T-helper 2 cell treated with Interferon-gamma antibody and Interleukin-4, amounts not matched to agents 100 ng/mL and 5 ng/mL, for 36 hours (primary cell): ENCODE results near the gene SGMS1. TPM values are rescaled to one million over a fixed set of nuclear protein-coding genes. Genes with fewer than 3 reads are reported as not detected.

Experiments
- intact Hi-C: fragments of 100-400 bp; cut with micrococcal nuclease; formaldehyde crosslinking; loops from one replicate; pipeline ENCODE4 v1.15.1; 2023
- total RNA-seq: library from RNA; stranded (reverse); gene quantifications from 2 replicates; pipeline ENCODE4 v1.2.3, GENCODE V29; 2022

SGMS1 gene
- total RNA-seq, 1 donor from 2014 or later = 24.1 TPM

DNA sequence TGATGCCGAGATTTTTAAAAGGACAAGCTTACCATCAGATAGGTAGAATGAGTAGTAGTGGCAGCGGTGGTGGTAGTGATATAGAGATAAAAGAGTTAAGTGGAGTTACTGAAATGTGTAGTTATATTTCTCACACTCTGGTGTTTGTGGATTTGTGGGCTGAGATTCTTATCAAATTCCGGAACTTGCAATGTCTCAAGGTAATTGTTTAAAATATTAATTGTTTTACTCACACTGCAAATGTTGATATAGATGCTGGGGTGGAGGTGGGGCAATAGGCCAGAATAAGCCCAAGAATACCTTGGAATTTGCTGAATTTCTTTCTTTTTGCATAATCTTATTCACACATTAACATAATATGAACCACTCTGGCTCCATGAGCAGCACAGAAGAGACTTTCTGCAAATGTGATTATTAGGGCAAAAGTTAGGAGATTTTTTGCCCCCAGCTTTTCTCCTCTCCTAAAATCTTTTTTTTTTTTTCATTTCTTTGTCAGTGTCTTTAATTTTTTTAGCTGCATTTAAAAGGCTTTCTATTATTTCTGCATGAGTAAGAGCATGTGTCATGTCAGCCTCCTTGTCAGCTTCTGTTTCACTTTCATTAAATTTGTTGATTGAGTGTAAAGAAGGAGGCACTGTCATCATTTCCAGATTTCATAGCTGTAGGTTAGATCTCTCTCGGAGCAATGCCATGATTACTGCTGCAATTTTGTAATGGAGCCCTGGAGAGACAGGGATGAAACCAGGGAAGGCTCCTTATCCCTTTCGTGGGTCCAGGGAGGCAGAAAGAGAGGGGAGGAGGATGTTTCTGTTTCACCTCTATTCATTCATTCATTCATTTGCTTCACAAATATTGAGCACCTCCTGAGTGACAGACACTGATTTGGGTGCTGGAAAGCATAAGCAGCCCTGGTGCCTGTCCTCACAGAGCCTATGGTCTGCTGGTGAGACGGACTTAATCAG lies 13.1 kb upstream of the SGMS1 start:
- intact Hi-C loops = loop anchor here (1.0 to 5.0 kb wide), 6 partner anchors 13 to 375 kb away; no protein-coding TSS in a partner anchor

DNA sequence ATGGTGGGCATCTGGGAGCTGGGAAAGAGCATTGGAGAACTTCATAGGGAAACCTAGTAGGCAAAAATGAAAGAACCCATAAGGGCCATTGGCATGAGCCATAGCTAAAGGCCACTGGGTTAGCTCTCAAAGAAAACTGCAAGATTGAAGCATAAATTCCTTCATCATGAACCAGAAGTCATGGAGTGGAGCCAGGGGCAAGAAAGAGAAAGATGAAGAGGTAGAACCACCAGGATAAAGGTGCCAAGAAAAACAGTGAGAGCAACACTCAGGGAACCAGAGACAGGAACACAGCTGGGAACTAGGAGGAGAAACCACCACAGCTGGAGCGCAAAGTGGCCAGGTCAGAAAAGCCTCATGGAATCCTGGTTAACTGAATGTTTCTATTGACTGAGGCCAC lies 11.5 kb upstream of the SGMS1 start:
- intact Hi-C loops = loop anchor here (5.0 kb wide), 3 partner anchors 203 to 373 kb away; no protein-coding TSS in a partner anchor

DNA sequence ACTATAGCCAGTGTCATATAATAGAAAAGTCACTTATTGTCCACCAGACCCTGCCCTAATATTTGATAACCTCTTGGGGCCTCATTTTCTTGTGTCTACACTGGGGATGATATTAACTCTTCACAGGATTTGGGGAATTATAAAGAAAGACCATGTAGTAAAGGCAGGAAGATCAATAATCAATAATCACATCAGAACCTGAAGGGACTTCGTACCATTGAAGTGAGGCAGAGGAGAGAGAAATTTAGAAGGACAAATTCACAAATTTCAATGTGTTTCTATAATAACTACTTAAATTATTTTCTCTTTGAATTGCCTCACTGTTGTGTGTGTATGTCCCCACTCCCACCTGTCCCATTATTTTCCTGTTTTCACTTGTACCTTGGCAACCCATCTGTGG lies 10.7 kb upstream of the SGMS1 start:
- intact Hi-C loops = no loop called here

- intact Hi-C loops = no loop called here
Measured at GRCh38 chr10:50631052-50631451, 7.3 kb upstream of the SGMS1 start.

GRCh38 chr10:50629495-50630122 lies 5.9 kb upstream of the SGMS1 start:
- intact Hi-C loops = loop anchor here (10.0 kb wide), 1 partner anchor 565 kb away; the partner anchor contains the start of gene WASHC2A

DNA sequence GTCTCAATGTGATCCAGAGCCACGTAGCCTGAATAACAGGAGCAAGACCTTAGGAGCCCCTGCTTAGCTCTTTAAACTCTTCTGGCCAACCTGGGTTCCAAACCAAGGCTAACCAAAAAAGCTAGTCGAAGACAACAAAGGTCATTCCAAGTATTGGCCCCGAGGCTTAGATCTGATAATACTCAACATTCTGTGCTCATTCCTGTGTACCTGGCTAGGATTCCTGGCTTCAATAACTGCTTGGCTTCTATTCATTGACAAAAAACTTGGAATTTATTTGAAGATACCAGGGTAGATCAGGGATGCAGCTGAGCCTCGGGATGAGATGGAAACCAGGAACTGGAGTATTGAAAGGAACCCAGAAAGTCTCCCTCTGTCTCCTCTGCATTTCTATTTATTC lies 4.1 kb upstream of the SGMS1 start:
- intact Hi-C loops = loop anchor here (10.0 kb wide), 1 partner anchor 563 kb away; the partner anchor contains the start of gene WASHC2A

DNA sequence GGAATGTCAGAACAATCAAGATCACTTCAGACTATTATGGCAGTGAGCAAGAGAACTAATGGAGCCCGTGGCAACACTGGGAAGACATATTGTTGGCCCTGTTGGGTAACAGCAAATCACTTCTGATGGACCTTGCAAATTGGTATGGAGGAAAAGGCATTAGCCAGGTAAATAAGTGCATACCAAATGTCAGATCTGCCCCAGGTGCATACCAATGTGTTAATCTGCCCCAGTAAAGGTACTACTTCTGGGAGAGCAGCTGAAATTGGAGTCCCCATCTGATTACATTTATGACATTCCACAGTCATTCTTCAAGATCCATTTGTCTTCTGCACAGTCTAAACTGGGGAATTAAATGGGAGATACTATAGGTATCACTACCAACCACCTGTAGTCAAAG lies 3.7 kb upstream of the SGMS1 start:
- intact Hi-C loops = loop anchor here (10.0 kb wide), 1 partner anchor 563 kb away; the partner anchor contains the start of gene WASHC2A

- intact Hi-C loops = loop anchor here (2.0 to 10.0 kb wide), 2 partner anchors 561 to 1087 kb away; partner anchors contain the start of genes ERCC6 and WASHC2A
Measured at GRCh38 chr10:50625649-50626132, 1.9 kb upstream of the SGMS1 start.

- intact Hi-C loops = loop anchor here (1.0 to 10.0 kb wide), 7 partner anchors 11 to 1086 kb away; partner anchors contain the start of genes ASAH2B, ERCC6 and WASHC2A
Measured at GRCh38 chr10:50624866-50625501, 1.2 kb upstream of the SGMS1 start.

DNA sequence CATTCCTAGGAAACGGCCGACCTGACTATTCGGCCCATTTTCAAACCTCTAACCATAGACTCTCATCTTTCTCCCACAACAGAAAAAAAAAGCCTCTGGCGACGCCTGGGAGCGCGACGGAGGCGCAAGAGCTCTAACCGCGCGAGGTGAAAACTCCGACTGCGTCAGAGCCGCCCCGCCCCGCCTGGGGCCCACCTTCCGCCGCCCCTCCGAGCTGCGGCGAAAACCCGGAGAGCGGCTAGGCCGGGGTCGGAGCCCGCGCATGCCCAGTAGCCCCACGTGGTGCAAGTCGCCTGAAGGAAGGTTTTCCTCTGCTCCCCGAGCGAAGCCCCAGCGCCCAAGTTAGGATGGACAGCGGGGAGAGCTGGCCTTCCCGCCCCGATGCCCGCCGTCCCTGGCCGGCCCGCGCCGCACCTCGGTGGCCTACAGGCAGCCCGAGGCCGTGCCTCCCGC lies 683 bp upstream of the SGMS1 start:
- intact Hi-C loops = loop anchor here (1.0 to 10.0 kb wide), 7 partner anchors 12 to 1086 kb away; partner anchors contain the start of genes ASAH2B, ERCC6 and WASHC2A

- intact Hi-C loops = loop anchor here (5.0 to 10.0 kb wide), 3 partner anchors 114 to 558 kb away; partner anchors contain the start of genes ASAH2B and WASHC2A
Measured at GRCh38 chr10:50622706-50623662, 772 bp downstream of the SGMS1 start.

- intact Hi-C loops = loop anchor here (5.0 to 10.0 kb wide), 3 partner anchors 115 to 557 kb away; partner anchors contain the start of genes ASAH2B and WASHC2A
Measured at GRCh38 chr10:50621968-50622705, 1.6 kb downstream of the SGMS1 start.

DNA sequence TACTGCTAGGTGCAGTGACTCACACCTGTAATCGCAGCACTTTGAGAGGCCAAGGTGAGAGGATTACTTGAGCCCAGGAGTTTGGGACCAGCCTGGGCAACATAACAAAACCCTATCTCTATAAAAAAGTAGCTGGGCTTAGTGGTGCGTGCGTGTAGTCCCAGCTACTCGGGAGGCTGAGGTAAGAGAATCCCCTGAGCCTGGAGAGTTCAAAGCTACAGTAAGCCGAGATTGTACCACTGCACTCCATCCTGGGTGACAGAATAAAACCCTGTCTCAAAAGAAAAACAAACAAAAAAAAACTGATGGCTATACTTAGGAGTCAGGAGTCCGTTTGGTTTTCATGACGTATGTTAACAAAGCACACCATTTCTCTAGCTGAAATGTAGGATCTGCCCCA lies 2.9 kb downstream of the SGMS1 start:
- intact Hi-C loops = loop anchor here (5.0 to 10.0 kb wide), 3 partner anchors 116 to 556 kb away; partner anchors contain the start of genes ASAH2B and WASHC2A

DNA sequence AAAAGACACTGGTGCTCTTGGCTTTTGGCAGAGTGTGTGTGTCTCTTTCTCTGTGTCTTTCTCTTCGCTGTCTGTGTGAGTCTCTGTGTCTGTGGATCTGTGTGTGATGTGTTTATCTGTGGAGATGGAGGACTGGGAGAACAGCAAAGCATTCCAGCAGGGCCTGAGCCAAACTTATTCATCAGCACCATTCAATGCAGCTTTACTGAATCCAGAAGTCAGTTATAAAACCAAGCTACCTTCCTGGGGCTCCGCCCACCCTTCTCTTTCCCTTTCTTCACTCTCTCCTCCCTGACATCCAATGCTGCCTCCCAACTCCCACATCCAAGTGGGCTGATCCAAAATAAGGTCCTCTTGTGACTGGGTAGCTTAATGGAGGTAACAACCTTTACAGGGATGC lies 3.9 kb downstream of the SGMS1 start:
- intact Hi-C loops = loop anchor here (5.0 to 10.0 kb wide), 3 partner anchors 117 to 555 kb away; partner anchors contain the start of genes ASAH2B and WASHC2A

- intact Hi-C loops = no loop called here
Measured at GRCh38 chr10:50619166-50619565, 4.6 kb downstream of the SGMS1 start.

DNA sequence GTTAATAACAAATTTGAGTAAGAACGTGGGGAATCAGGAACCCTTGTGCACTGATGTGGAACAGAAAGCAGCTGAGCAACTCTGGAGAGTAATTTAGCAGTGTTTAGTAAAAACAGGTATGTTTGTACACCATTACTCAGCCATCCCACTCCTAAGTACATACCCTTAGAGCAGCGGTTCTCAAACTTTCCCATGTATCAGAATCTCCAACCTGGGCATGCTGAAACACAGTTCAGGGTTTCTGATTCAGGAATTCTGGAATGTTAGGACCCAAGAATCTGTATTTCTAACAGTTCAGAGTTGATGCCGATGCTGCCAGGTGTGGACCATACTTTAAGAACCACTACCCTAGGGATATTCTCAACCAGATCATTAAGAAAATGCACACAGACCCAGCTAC lies 5.1 kb downstream of the SGMS1 start:
- intact Hi-C loops = no loop called here

GRCh38 chr10:50615658-50616057 lies 8.1 kb downstream of the SGMS1 start:
- intact Hi-C loops = no loop called here

GRCh38 chr10:50614444-50615137 lies 9.2 kb downstream of the SGMS1 start:
- intact Hi-C loops = no loop called here
